ENCODE measurements around the gene CSHL1.
"Not testable (repeated sequence)": the region's sequence is repeated elsewhere in the genome, so short reads cannot be mapped to it uniquely, and the experiment has no call there.

Gene CSHL1

GRCh38 chr17:63866625-63867024 lies 44.4 kb downstream of the CSHL1 start:
- DNase-seq (ENCODE audit: low read depth); H3K4me3 ChIP-seq (ENCODE audit: low read length): not testable (repeated sequence)

More at GRCh38 chr17:63866625-63867024, 44.4 kb downstream of the CSHL1 start:
- TF ChIP-seq, protein P1, sequence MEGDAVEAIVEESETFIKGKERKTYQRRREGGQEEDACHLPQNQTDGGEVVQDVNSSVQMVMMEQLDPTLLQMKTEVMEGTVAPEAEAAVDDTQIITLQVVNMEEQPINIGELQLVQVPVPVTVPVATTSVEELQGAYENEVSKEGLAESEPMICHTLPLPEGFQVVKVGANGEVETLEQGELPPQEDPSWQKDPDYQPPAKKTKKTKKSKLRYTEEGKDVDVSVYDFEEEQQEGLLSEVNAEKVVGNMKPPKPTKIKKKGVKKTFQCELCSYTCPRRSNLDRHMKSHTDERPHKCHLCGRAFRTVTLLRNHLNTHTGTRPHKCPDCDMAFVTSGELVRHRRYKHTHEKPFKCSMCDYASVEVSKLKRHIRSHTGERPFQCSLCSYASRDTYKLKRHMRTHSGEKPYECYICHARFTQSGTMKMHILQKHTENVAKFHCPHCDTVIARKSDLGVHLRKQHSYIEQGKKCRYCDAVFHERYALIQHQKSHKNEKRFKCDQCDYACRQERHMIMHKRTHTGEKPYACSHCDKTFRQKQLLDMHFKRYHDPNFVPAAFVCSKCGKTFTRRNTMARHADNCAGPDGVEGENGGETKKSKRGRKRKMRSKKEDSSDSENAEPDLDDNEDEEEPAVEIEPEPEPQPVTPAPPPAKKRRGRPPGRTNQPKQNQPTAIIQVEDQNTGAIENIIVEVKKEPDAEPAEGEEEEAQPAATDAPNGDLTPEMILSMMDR (IDR thresholded peaks at IDR 0.05; ENCODE audit: insufficient read depth, low read depth, low read length, missing control alignments), result peak; percentile 7

Measured in epithelial cell of esophagus (primary cell).